IPS-11a (cell line): Measurements from ENCODE around the gene PRPH2.
"Not testable (repeated sequence)": the region's sequence is repeated elsewhere in the genome, so short reads cannot be mapped to it uniquely, and the experiment has no call there.

Experiments
- H3K4me3 ChIP-seq: one replicate; pipeline ENCODE4 v1.5.1; 2013; ENCODE audit warnings: low read depth, low read length, control low read depth

PRPH2 gene

GRCh38 chr6:42742116-42742894 is 19.9 kb upstream of the PRPH2 start:
- H3K4me3 ChIP-seq: no peak overlapping the region

DNA sequence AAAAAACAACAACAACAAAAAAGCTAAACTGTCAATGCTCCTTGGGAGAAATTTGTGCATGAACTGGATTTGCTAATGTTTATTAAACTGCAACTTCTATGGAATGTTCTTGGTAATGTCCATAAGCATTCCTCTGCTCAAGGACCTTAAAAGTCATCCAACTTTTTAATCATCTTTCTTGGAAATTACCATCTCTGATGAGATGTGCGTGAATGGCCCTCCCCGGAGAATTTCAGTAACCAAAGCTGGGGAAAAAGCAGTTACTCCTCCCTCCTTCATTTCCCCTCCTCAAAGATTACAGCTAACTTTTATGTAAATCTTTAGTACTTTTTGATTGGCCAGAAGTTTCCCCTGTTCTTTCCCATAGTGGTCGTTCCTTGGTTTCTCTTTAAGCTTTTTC is 18.3 kb upstream of the PRPH2 start:
- no peak overlapping the region for H3K4me3 ChIP-seq

- H3K4me3 ChIP-seq: no peak overlapping the region
Measured at GRCh38 chr6:42735976-42736375, 13.6 kb upstream of the PRPH2 start.

GRCh38 chr6:42733867-42734481 is 11.6 kb upstream of the PRPH2 start:
- H3K4me3 ChIP-seq: not testable (repeated sequence)

- no peak overlapping the region for H3K4me3 ChIP-seq
Measured at GRCh38 chr6:42729731-42730130, 7.3 kb upstream of the PRPH2 start.

GRCh38 chr6:42727627-42728026 is 5.2 kb upstream of the PRPH2 start:
- H3K4me3 ChIP-seq: no peak overlapping the region

GRCh38 chr6:42727087-42727611 is 4.8 kb upstream of the PRPH2 start:
- no peak overlapping the region for H3K4me3 ChIP-seq

GRCh38 chr6:42726485-42727086 is 4.2 kb upstream of the PRPH2 start:
- H3K4me3 ChIP-seq: no peak overlapping the region

- no peak overlapping the region for H3K4me3 ChIP-seq
Measured at GRCh38 chr6:42726026-42726425, 3.6 kb upstream of the PRPH2 start.

DNA sequence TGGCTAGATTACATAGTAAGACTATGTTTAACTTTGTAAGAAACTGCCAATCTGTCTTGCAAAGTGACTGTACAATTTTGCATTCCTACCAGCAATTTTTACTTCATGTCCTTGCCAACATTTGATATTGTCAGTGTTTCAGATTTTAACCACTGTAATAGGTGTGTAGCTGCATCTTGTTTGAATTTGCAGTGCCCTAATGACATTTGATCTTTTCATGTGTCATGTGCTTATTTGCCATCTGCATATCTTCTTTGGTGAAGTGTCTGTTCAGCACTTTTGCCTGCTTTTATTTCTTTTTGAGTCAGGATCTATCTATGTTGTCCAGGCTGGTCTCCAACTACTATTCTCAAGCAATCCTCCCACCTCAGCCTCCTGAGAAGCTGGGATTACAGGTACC is 2.4 kb upstream of the PRPH2 start:
- no peak overlapping the region for H3K4me3 ChIP-seq

GRCh38 chr6:42720739-42721138 is 1.7 kb downstream of the PRPH2 start:
- no peak overlapping the region for H3K4me3 ChIP-seq

GRCh38 chr6:42715871-42716270 is 6.5 kb downstream of the PRPH2 start:
- H3K4me3 ChIP-seq: no peak overlapping the region

DNA sequence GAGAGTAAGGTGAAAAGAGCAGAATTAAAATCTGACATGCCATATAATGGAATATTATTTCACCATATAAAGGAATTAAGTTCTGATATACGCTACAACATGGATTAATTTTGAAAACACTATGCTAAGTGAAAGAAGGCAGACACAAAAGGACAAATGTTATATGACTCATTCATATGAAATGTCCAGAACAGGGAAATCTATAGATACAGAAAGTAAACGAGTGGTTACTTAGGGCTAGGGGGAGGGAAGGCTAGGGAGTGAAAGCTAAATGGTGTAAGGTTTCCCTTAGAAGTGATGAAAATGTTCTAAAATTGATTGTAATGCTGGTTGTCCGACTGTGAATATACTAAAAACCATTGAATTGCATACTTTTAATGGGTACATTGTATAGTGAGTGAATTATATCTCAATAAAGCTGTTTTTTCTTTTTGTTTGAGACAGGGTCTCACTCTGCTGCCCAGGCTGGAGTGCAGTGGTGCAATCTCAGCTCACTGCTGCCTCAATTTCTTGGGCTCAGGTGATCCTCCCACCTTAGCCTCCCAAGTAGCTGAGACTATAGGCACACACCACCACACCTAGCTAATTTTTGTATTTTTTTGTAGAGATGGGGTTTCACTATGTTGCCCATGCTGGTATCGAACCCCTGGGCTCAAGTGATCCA is 8.2 kb downstream of the PRPH2 start:
- H3K4me3 ChIP-seq: no peak overlapping the region

- no peak overlapping the region for H3K4me3 ChIP-seq
Measured at GRCh38 chr6:42711930-42712329, 10.5 kb downstream of the PRPH2 start.

GRCh38 chr6:42710316-42710715 is 12.1 kb downstream of the PRPH2 start:
- H3K4me3 ChIP-seq: no peak overlapping the region

GRCh38 chr6:42709871-42710270 is 12.5 kb downstream of the PRPH2 start:
- no peak overlapping the region for H3K4me3 ChIP-seq

- H3K4me3 ChIP-seq: no peak overlapping the region
Measured at GRCh38 chr6:42708096-42708495, 14.3 kb downstream of the PRPH2 start.

GRCh38 chr6:42707595-42707994 is 14.8 kb downstream of the PRPH2 start:
- H3K4me3 ChIP-seq: no peak overlapping the region

GRCh38 chr6:42704937-42705374 is 17.4 kb downstream of the PRPH2 start:
- no peak overlapping the region for H3K4me3 ChIP-seq

DNA sequence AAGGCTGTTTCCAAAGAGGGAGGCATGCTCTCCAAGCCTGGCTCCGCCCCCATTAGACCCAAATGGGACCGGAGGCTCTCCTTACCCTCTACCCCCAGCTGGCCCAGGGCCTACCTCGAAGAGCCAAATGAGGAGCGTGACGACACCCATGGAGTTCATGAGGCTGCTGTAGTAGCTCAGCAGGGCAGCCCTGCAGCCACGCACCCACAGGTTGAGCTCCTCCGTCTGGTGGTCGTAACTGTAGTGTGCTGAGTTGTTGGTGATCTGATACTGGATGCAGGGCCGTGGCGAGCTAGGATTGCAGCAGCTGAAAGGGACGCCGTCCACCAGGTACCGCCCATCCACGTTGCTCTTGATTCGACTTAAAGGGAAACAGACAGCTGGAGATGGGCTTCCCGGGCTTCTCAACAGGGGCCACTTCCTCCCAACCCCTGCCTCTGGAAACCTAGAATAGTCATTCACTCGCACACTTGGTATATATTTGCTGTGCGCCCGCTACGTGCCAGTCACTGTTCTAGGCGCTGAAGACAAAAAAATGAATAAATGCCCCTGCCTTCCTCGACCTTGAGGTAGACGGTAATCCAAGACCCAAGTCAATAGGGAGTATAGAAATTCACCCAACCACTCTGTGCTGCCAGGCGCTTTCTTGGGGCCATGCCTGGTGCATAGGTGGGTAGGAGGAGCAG is 18.0 kb downstream of the PRPH2 start:
- H3K4me3 ChIP-seq: no peak overlapping the region

DNA sequence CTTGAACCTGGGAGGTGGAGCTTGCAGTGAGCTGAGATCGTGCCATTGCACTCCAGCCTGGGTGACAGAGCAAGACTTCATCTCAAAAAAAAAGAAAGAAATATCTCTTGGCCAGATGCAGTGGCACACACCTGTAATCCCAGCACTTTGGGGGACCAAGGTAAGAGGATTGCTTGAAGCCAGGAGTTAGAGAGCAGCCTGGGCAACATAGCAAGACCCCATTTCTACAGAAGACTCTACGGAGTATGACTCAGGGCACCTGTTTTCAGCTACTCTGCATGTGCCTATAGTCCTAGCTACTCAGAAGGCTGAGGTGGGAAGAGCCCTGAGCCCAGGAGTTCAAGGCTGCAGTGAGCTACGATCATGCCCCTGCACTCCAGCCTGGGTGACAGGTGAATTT is 19.6 kb downstream of the PRPH2 start:
- H3K4me3 ChIP-seq: not testable (repeated sequence)
